Stimulated activated CD8-positive, alpha-beta memory T cell treated with anti-CD3 and anti-CD28 coated beads, Interleukin-12 subunit alpha, Interleukin-12 subunit beta, amount 100 ng/mL, for 4 hours (primary cell): ENCODE data around the gene FRMD1.

Experiments used
- DNase-seq: peaks from one replicate; pipeline ENCODE4 v3.0.0-alpha.2; 2020; ENCODE audit warnings: low read depth

The FRMD1 gene

DNA sequence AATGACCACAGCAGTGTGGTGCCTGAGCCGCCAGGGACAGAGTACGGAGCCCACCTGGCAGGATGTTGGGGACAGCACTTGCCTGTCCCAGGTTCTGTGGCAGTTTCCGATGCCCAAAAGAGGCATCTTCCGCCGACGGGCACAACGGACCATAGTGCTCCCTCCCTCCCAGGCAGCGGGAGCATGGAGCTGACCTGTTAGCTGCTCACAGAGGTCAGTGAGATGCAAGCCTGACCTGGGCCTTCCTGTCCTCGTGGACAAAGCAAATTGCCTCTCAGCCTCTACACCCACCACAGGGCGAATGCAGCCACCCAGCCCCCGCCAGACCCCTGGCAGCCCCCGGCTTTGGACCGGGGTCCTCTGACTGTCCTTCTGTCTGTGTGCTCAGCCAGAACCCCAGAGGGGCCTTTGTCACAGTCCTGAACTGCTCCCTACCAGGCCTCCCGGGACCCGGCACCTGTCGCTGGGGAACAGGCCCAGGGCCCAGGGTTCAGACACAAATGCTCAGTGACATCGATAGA lies 16.2 kb upstream of the FRMD1 start:
- no peak for DNase-seq

DNA sequence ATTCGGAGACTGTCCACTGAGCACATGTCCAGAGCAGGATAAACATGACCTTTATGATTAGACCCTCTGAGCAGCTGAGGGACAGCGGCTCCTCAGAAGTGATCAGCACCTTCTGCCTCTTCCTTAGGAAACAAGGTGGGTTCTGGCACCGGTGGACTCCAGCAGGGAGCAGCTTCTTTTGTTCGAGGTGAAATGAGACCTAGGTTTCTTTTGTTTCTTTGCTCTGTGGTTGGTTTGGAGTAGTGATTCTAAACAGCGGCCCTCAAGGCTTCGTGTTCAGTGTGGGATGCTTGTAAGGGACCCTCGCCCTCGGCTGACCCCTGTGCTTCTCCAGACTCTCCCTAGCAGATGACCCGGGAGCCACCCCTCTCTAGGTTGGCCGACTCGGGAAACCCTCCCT lies 14.6 kb upstream of the FRMD1 start:
- DNase-seq: no peak

GRCh38 chr6:168093071-168093505 lies 14.1 kb upstream of the FRMD1 start:
- no peak for DNase-seq

DNA sequence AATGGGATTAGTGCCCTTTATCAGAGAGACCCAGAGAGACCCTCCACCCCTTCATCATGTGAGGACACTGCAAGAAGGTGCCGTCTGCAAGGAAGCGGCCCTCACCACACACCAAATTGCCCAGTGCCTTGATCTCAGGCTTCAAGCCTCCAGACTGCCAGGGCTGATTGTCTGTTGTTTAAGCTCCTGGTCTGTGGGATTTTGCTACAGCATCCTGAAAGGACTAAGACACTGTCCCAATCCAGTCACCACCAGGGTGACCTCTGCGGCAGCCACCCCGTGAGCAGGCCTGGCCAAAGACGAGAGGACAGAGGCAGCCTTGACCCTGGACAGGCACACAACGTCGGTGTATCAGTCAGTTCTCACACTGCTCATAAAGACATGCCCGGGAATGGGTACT lies 13.5 kb upstream of the FRMD1 start:
- DNase-seq: no peak

GRCh38 chr6:168091381-168092264 lies 12.6 kb upstream of the FRMD1 start:
- DNase-seq: no peak

DNA sequence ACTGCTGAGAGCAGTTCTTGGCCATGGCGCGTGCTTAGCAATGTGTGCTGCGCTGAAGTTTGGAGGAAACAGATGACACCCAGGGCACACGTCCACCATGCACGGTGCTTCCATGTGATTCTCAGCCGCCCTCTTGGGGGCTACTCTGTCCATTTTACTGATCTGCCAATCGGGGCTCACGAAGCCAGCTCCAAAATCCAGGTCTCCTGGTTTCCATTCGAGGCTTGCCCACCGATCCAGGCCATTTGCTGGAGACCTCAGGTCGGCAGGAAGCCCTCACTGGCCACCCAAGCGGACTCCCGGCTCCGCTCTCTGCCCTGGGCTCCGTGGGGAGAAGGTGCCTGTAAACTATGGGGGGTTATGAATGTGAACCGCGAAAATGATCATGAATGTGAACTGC lies 11.7 kb upstream of the FRMD1 start:
- no peak for DNase-seq

DNA sequence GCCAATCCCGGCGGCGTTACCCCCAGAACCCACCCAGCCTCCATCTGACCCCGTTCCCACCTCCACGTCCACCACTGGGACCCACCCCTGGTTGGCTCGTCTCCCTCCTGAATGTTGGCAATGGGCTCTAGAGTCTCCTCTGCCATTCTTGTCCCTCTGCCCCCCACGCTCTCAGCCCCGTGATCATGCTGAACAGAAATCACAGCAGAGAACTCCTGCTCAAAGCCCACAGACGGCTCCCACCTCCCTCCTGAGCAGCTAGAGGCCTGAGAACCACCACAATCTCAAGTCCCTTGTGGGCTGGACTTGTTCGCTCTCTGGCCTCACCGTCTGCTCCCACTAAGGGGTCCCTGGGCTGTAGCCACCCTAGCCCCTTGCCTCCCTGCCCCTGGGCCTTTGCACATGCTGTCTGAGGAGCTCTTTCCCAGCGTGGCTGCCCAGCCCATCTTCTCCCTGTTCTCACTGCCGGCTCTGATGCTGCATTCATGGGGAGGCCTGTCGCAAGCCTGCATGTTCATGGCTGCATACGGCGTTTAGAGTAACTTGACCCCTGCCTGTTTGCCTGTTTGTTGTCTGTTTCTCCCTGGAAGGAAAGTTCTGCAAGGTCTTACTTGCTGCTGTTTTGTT lies 11.2 kb upstream of the FRMD1 start:
- DNase-seq: no peak

DNA sequence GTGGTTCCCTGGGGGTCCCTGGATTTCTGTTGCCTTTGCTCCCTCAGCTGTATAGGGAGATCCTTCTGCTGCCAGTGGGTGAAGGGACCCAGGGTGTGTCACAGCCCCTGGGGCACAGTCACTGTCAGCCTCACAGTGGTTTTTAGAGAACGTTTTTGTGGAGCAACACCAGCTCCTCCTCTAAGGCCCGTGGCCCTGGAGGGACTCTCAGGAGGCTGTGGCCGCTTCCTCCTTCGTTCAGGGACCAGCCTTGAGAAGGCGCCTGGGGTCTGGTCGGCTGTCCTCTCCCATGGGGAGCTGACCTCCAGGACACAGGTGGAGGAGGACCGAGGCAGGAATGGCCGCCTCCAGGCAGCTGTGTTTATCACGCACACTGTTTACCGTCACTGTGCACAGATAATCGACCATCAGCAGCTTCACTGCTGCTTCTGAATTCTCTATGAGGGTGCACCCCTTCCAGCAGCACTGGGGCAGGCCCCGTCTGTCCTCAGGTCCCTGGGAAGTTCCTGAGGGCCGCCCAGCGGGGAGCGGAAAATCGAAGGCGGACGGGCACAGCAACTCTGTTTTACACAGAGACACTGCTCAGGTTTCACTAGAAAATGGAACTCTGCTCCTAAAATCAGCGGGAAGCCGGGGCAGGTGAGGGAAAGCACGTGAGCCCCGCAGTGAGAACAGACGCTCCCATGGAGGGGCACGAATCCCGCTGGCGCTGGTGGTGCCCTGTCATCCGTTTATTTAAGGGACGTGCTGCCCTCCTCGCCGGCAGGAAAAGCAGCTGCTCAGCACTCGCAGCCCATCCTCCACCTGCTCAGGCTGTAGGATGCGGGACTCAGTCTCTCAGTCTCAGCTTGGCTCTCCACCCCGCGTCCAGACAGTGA lies 10.4 kb upstream of the FRMD1 start:
- no peak for DNase-seq

- no peak for DNase-seq
Observed at GRCh38 chr6:168088161-168089053, 9.4 kb upstream of the FRMD1 start.

DNA sequence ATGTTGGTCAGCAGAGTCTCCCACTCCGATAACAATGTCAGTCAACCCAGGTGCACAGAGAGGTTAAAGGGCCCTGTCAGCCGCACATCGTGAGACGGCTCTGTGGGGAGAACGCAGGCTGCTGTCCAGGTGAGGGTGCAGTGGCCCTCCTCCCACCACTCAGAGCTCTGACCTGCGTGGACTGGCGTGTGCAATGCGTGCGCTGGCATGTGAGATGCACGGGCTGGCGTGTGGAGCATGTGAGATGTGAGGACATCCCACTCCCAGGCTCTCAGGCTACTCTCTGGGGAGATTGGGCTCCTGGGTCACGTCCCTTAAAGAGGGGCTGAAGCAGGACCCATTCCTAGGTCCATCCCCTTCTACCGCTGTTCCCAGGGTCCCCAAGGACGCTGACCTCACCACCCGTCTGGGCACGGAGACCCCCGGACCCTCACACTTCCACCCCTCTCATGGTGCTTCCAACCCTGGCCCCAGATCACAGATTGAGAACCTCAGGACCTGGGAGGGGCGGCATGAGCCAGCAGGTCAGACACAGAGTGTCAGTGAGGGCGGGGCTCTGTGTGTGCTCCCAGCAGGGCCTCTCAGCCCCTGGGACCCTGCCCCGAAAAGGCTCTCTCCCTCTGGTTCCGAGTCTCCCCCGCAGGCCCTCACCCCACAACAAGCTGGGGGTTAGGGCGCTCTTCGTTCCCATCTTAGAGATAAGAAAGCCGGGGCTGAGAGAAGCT lies 8.6 kb upstream of the FRMD1 start:
- DNase-seq: no peak

DNA sequence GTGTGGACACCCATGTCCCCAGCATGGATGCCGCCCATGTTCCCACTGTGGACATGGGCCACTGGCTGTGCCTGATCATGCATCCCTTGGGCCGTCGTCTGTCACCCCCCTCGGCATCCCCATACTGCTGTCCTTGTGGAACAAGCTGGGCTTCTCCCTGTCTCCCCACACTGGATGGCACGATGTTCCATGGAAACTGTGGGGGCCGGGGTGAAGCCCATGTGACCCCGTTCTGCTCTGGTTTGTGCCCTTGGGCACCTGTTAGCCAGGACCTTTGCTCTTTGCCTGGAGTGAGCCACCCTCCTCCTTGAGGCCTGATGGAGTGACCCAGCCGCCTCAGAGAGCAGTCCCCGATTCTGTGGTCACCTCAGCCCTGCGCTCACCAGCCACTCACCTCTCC lies 7.6 kb upstream of the FRMD1 start:
- no peak for DNase-seq

GRCh38 chr6:168086066-168086465 lies 7.1 kb upstream of the FRMD1 start:
- DNase-seq: no peak

- DNase-seq: no peak
Observed at GRCh38 chr6:168084465-168085160, 5.6 kb upstream of the FRMD1 start.

DNA sequence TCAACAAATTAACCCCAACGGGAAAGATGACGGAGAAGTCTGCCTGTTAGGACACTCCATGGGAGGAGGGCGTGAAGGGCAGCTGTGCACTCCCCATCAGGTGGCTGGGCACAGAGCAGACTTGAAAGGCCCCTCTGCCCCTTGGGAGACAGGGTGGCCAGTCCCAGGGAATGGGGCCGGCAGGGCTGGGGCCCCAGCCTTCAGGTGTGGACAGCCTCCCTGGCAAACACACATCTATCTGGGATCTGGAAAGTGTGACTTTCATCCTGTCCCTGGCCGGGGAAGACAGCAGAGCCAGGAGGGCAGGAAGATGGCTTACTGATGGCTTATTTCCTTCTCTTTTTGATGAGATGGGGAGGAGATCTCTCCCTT lies 4.5 kb upstream of the FRMD1 start:
- DNase-seq: no peak

DNA sequence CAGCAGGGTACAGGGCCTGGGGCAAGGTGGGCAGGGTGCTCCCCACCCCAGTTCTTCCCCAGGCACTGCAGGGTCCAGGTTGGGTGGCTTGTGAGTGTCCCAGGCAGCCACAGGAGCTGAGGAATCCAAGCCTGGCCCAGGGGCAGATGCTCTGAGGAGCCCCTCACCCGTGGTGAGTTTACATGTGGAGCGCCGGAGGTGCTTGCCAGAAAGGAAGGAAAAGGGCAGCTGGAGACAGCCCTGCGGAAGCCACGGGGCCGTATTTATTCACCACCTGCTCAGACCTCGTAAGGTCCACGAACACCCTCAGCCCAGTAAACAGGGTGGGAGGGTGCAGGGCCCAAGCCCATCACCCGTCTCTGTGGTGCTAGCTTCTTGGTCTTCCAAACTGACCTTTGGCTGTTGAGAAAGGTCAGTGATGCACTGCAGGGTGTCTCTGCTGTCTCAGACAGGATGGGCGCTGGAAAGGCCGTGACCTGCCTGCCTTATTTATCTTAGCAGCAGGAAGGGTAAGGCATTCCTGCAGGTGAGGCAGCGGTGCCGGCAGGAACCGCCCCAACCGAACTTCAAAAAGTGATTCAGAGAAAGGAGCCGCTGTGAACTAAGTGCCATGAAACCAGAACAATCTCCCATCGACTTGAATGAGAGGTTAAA lies 4.0 kb upstream of the FRMD1 start:
- no peak for DNase-seq

- DNase-seq: no peak
Observed at GRCh38 chr6:168081858-168082546, 3.0 kb upstream of the FRMD1 start.

DNA sequence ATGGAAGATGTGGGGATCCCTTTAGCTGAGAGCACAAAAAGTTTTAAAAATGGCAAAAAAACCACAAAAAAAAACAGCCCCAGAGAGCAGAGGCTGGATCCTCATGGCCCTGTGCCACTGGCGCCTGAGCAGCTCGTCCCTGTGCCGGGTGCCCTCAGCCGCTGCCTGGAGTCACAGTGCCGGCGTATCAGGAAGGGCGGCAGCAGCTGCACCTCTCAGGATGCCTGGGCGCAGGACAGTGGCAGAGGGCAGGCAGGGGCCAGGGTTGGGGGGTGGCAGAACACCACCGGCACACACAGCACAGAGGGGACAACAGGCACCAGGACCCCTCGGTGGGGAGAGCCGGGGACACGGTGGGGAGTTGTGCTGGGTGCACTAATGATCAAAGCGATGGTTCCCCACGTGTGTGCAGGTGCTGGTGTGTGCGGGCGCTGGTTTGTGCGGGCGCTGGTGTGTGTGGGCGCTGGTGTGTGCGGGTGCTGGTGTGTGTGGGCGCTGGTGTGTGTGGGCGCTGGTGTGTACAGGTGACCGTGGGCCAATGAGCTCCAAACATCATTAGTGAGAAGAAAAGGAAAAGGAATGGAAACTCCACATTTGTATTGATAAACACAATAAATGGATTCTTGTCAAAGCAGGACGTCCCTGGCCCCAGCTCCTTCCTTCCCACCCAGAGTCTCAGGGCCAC lies 1.5 kb upstream of the FRMD1 start:
- DNase-seq: no peak

DNA sequence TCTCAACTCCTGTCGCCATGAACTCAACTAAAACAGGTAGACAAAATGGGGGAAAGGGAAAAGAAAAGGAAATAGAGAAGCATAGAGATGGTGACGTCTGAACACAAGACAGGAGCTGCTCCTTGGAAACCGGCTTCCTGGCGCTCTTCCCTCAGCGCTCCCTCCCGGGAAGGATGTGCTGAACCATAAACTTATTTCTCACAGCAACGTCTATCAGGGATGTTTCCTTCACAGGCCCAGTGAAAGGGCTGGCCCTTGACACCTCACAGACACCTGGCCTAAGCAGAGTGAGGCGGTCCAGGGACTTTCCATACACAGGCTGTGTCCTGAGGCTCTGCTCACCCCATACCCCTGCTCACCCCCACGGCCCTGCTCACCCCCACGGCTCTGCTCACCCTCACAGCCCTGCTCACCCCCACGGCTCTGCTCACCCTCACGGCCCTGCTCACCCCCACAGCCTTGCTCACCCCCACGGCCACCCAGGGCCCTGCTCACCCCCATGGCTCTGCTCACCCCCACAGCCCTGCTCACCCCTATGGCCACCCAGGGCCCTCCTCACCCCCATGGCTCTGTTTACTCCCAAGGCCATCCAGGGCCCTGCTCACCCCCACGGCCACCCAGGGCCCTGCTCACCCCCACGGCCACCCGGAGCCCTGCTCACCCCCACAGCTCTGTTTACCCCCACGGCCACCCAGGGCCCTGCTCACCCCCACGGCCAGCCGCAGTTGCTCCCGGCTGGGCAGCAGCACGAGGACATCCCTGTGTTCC lies 653 bp downstream of the FRMD1 start:
- no peak for DNase-seq
